Measurements from ENCODE around the gene RAB23. TPM values are rescaled to one million over a fixed set of nuclear protein-coding genes. Genes with fewer than 3 reads are reported as not detected.

RAB23 gene
- total and polyA plus RNA-seq, 4 donors: 24.8 to 59.2 (median 51.5) TPM

GRCh38 chr6:57207872-57208271 lies 14.2 kb downstream of the RAB23 start:
- no peaks in the 10 kb centered on the region for H3K36me3 ChIP-seq (ENCODE audit: control insufficient read depth in 1 of 2, insufficient read depth in 2 of 2, low read length in 1 of 2)
- DNase-seq (no peak), ATAC-seq (ENCODE audit: low FRiP score) (no peak)
- H3K27me3 ChIP-seq (ENCODE audit: control insufficient read depth in 1 of 2, insufficient read depth in 2 of 2, low read length in 1 of 2): no peaks in the 10 kb centered on the region
- intact Hi-C loops (cut with DNase I): no loop called here
- H3K27ac ChIP-seq (ENCODE audit: low read depth in 1 of 2, low read length in 2 of 2): no peak overlapping the region
- H3K4me1 ChIP-seq (ENCODE audit: control insufficient read depth in 1 of 2, insufficient read depth in 2 of 2, low read length in 2 of 2): peaks cover 0 to 5% of the 10 kb centered on the region in 2 donors
- no peaks in the 10 kb centered on the region for H3K9me3 ChIP-seq (ENCODE audit: control insufficient read depth, low read length)
- WGBS, 2 donors: 91 to 96% methylated on average over 4 of the region's 4 CpGs
- H3K4me3 ChIP-seq (ENCODE audit: low read length in 2 of 2): no peak overlapping the region

GRCh38 chr6:57207141-57207540 lies 15.0 kb downstream of the RAB23 start:
- no peak for DNase-seq
- no peak for ATAC-seq (ENCODE audit: low FRiP score)
- H3K27me3 ChIP-seq (ENCODE audit: control insufficient read depth in 1 of 2, insufficient read depth in 2 of 2, low read length in 1 of 2): no peaks in the 10 kb centered on the region
- no peak overlapping the region for H3K4me3 ChIP-seq (ENCODE audit: low read length in 2 of 2)
- intact Hi-C loops (cut with DNase I): no loop called here
- no peak overlapping the region for H3K27ac ChIP-seq (ENCODE audit: low read depth in 1 of 2, low read length in 2 of 2)
- 76 to 84% methylated on average over 2 of the region's 2 CpGs for WGBS, 2 donors
- no peaks in the 10 kb centered on the region for H3K36me3 ChIP-seq (ENCODE audit: control insufficient read depth in 1 of 2, insufficient read depth in 2 of 2, low read length in 1 of 2)
- H3K9me3 ChIP-seq (ENCODE audit: control insufficient read depth, low read length): no peaks in the 10 kb centered on the region
- H3K4me1 ChIP-seq (ENCODE audit: control insufficient read depth in 1 of 2, insufficient read depth in 2 of 2, low read length in 2 of 2): peaks cover 0 to 5% of the 10 kb centered on the region in 2 donors

- H3K36me3 ChIP-seq (ENCODE audit: control insufficient read depth in 1 of 2, insufficient read depth in 2 of 2, low read length in 1 of 2): no peaks in the 10 kb centered on the region
- ATAC-seq (ENCODE audit: low FRiP score) (no peak), DNase-seq (no peak)
- intact Hi-C loops (cut with DNase I): no loop called here
- H3K27ac ChIP-seq (ENCODE audit: low read depth in 1 of 2, low read length in 2 of 2): no peak overlapping the region
- 81 to 83% methylated on average over 7 of the region's 7 CpGs for WGBS, 2 donors
- H3K4me3 ChIP-seq (ENCODE audit: low read length in 2 of 2): no peak overlapping the region
- H3K4me1 ChIP-seq (ENCODE audit: control insufficient read depth in 1 of 2, insufficient read depth in 2 of 2, low read length in 2 of 2): peaks cover 0 to 5% of the 10 kb centered on the region in 2 donors
- H3K9me3 ChIP-seq (ENCODE audit: control insufficient read depth, low read length): no peaks in the 10 kb centered on the region
- no peaks in the 10 kb centered on the region for H3K27me3 ChIP-seq (ENCODE audit: control insufficient read depth in 1 of 2, insufficient read depth in 2 of 2, low read length in 1 of 2)
Measured at GRCh38 chr6:57205550-57206328, 16.4 kb downstream of the RAB23 start.

- ATAC-seq (ENCODE audit: low FRiP score) (no peak), DNase-seq (no peak)
- WGBS, 2 donors: 66 to 68% methylated on average over 1 of the region's 1 CpG
- H3K4me1 ChIP-seq (ENCODE audit: control insufficient read depth in 1 of 2, insufficient read depth in 2 of 2, low read length in 2 of 2): peaks cover 0 to 5% of the 10 kb centered on the region in 2 donors
- H3K4me3 ChIP-seq (ENCODE audit: low read length in 2 of 2): no peak overlapping the region
- H3K36me3 ChIP-seq (ENCODE audit: control insufficient read depth in 1 of 2, insufficient read depth in 2 of 2, low read length in 1 of 2): no peaks in the 10 kb centered on the region
- no peaks in the 10 kb centered on the region for H3K9me3 ChIP-seq (ENCODE audit: control insufficient read depth, low read length)
- no peaks in the 10 kb centered on the region for H3K27me3 ChIP-seq (ENCODE audit: control insufficient read depth in 1 of 2, insufficient read depth in 2 of 2, low read length in 1 of 2)
- H3K27ac ChIP-seq (ENCODE audit: low read depth in 1 of 2, low read length in 2 of 2): no peak overlapping the region
- intact Hi-C loops (cut with DNase I): no loop called here
Measured at GRCh38 chr6:57201718-57202117, 20.4 kb downstream of the RAB23 start.

- 61 to 64% methylated on average over 6 of the region's 6 CpGs for WGBS, 2 donors
- Histone ChIP-seq H3K4me3 (ENCODE audit: low read length in 2 of 2) (no peak overlapping the region), H3K27ac (ENCODE audit: low read depth in 1 of 2, low read length in 2 of 2) (peak overlapping the region in 1 of 2 donors; percentile 6), H3K4me1 (ENCODE audit: control insufficient read depth in 1 of 2, insufficient read depth in 2 of 2, low read length in 2 of 2) (peaks cover 0 to 2% of the 10 kb centered on the region in 2 donors), H3K27me3 (ENCODE audit: control insufficient read depth in 1 of 2, insufficient read depth in 2 of 2, low read length in 1 of 2) (no peaks in the 10 kb centered on the region), H3K9me3 (ENCODE audit: control insufficient read depth, low read length) (no peaks in the 10 kb centered on the region), H3K36me3 (ENCODE audit: control insufficient read depth in 1 of 2, insufficient read depth in 2 of 2, low read length in 1 of 2) (no peaks in the 10 kb centered on the region)
- DNase-seq (no peak), ATAC-seq (ENCODE audit: low FRiP score) (peak; percentile 41)
- intact Hi-C loops (cut with DNase I): no loop called here
Measured at GRCh38 chr6:57198926-57199636, 23.0 kb downstream of the RAB23 start.

- Histone ChIP-seq H3K9me3 (ENCODE audit: control insufficient read depth, low read length) (no peaks in the 10 kb centered on the region), H3K27ac (ENCODE audit: low read depth in 1 of 2, low read length in 2 of 2) (peak overlapping the region in 1 of 2 donors; percentile 25), H3K4me3 (ENCODE audit: low read length in 2 of 2) (no peak overlapping the region), H3K27me3 (ENCODE audit: control insufficient read depth in 1 of 2, insufficient read depth in 2 of 2, low read length in 1 of 2) (no peaks in the 10 kb centered on the region), H3K4me1 (ENCODE audit: control insufficient read depth in 1 of 2, insufficient read depth in 2 of 2, low read length in 2 of 2) (peaks cover 0 to 2% of the 10 kb centered on the region in 2 donors), H3K36me3 (ENCODE audit: control insufficient read depth in 1 of 2, insufficient read depth in 2 of 2, low read length in 1 of 2) (peaks cover 0 to 3% of the 10 kb centered on the region in 2 donors)
- intact Hi-C loops (cut with DNase I): no loop called here
- WGBS, 2 donors: 45 to 47% methylated on average over 2 of the region's 2 CpGs
- ATAC-seq (ENCODE audit: low FRiP score): peak; percentile 48
- no peak for DNase-seq
Measured at GRCh38 chr6:57195457-57195856, 26.6 kb downstream of the RAB23 start.

- H3K4me3 ChIP-seq (ENCODE audit: low read length in 2 of 2): no peak overlapping the region
- no peak overlapping the region for H3K27ac ChIP-seq (ENCODE audit: low read depth in 1 of 2, low read length in 2 of 2)
- H3K27me3 ChIP-seq (ENCODE audit: control insufficient read depth in 1 of 2, insufficient read depth in 2 of 2, low read length in 1 of 2): no peaks in the 10 kb centered on the region
- no peak for DNase-seq
- peaks cover 0 to 5% of the 10 kb centered on the region in 2 donors for H3K36me3 ChIP-seq (ENCODE audit: control insufficient read depth in 1 of 2, insufficient read depth in 2 of 2, low read length in 1 of 2)
- no peaks in the 10 kb centered on the region for H3K9me3 ChIP-seq (ENCODE audit: control insufficient read depth, low read length)
- H3K4me1 ChIP-seq (ENCODE audit: control insufficient read depth in 1 of 2, insufficient read depth in 2 of 2, low read length in 2 of 2): peaks cover 0 to 2% of the 10 kb centered on the region in 2 donors
- ATAC-seq (ENCODE audit: low FRiP score): no peak
- intact Hi-C loops (cut with DNase I): loop anchor here in 1 of 2 donors (5.0 kb wide), 1 partner anchor 124 kb away; the partner anchor contains the start of gene PRIM2
Measured at GRCh38 chr6:57193177-57193576, 28.9 kb downstream of the RAB23 start.

- Histone ChIP-seq H3K27ac (ENCODE audit: low read depth in 1 of 2, low read length in 2 of 2) (no peak overlapping the region), H3K36me3 (ENCODE audit: control insufficient read depth in 1 of 2, insufficient read depth in 2 of 2, low read length in 1 of 2) (peaks cover 0 to 7% of the 10 kb centered on the region in 2 donors), H3K4me1 (ENCODE audit: control insufficient read depth in 1 of 2, insufficient read depth in 2 of 2, low read length in 2 of 2) (no peaks in the 10 kb centered on the region), H3K4me3 (ENCODE audit: low read length in 2 of 2) (no peak overlapping the region), H3K27me3 (ENCODE audit: control insufficient read depth in 1 of 2, insufficient read depth in 2 of 2, low read length in 1 of 2) (no peaks in the 10 kb centered on the region), H3K9me3 (ENCODE audit: control insufficient read depth, low read length) (no peaks in the 10 kb centered on the region)
- no peak for DNase-seq
- WGBS, 2 donors: 41 to 45% methylated on average over 2 of the region's 2 CpGs
- peak; percentile 66 for ATAC-seq (ENCODE audit: low FRiP score)
- intact Hi-C loops (cut with DNase I): loop anchor here (1.0 to 5.0 kb wide), 2 partner anchors 126 to 127 kb away; partner anchors contain the start of gene PRIM2 (in 1 of the 2)
Measured at GRCh38 chr6:57190140-57190539, 32.0 kb downstream of the RAB23 start.

All from aorta (tissue), 5 donors.